ENCODE measurements around the gene MED13L. TPM values are rescaled to one million over a fixed set of nuclear protein-coding genes. Genes with fewer than 3 reads are reported as not detected.

The MED13L gene
- total RNA-seq, 2 experiments from 2014 or later, result 25.7 to 40.1 TPM

GRCh38 chr12:116200812-116201211 lies 76.7 kb downstream of the MED13L start:
- H3K4me3 ChIP-seq (ENCODE audit: low read depth, low read length, poor library complexity, severe bottlenecking), result no peak overlapping the region
- H3K9me3 ChIP-seq (ENCODE audit: low read length), result no peaks in the 10 kb centered on the region
- DNase-seq (ENCODE audit: low spot score), result no peak
- no peak overlapping the region for H2AFZ ChIP-seq (ENCODE audit: low read length)
- H3K27ac ChIP-seq (ENCODE audit: low read depth, low read length, poor library complexity, severe bottlenecking), result no peak overlapping the region
- POLR2A ChIA-PET, result no interaction called here
- H3K4me1 ChIP-seq (ENCODE audit: insufficient read depth, low read length, poor library complexity, severe bottlenecking), result peaks cover 6% of the 10 kb centered on the region
- no peaks in the 10 kb centered on the region for H3K9me2 ChIP-seq (ENCODE audit: insufficient read depth, low read length)
- H3K79me2 ChIP-seq (ENCODE audit: insufficient read depth, low read depth, low read length), result no peaks in the 10 kb centered on the region
- intact Hi-C loops (cut with micrococcal nuclease; ENCODE audit: unreplicated experiment), result no loop called here
- CTCF ChIA-PET (ENCODE audit: unreplicated experiment), result no interaction called here
- no peaks in the 10 kb centered on the region for H3K36me3 ChIP-seq (ENCODE audit: insufficient read depth, low read length)
- BruUV-seq (replicated peaks), result no TSS peak
- TF ChIP-seq EZH2phosphoT487 (IDR thresholded peaks at IDR 0.05; ENCODE audit: borderline replicate concordance, low read depth, low read length) (no peak), CTCF (conservative IDR thresholded peaks at IDR 0.05; ENCODE audit: low read length) (no peak)
- H4K20me1 ChIP-seq (ENCODE audit: insufficient read depth, low read length), result peaks cover 3% of the 10 kb centered on the region
- no peak overlapping the region for H3K4me2 ChIP-seq (ENCODE audit: low read length)

- Histone ChIP-seq H4K20me1 (ENCODE audit: insufficient read depth, low read length) (peaks cover 3% of the 10 kb centered on the region), H3K27ac (ENCODE audit: low read depth, low read length, poor library complexity, severe bottlenecking) (no peak overlapping the region), H3K9me2 (ENCODE audit: insufficient read depth, low read length) (no peaks in the 10 kb centered on the region), H3K4me1 (ENCODE audit: insufficient read depth, low read length, poor library complexity, severe bottlenecking) (peaks cover 21% of the 10 kb centered on the region), H3K4me3 (ENCODE audit: low read depth, low read length, poor library complexity, severe bottlenecking) (no peak overlapping the region), H3K9me3 (ENCODE audit: low read length) (no peaks in the 10 kb centered on the region), H3K4me2 (ENCODE audit: low read length) (no peak overlapping the region), H3K36me3 (ENCODE audit: insufficient read depth, low read length) (no peaks in the 10 kb centered on the region), H3K79me2 (ENCODE audit: insufficient read depth, low read depth, low read length) (no peaks in the 10 kb centered on the region), H2AFZ (ENCODE audit: low read length) (no peak overlapping the region)
- TF ChIP-seq CTCF (conservative IDR thresholded peaks at IDR 0.05; ENCODE audit: low read length) (no peak), EZH2phosphoT487 (IDR thresholded peaks at IDR 0.05; ENCODE audit: borderline replicate concordance, low read depth, low read length) (no peak)
- CTCF ChIA-PET (ENCODE audit: unreplicated experiment), result no interaction called here
- POLR2A ChIA-PET, result no interaction called here
- no TSS peak for BruUV-seq (replicated peaks)
- DNase-seq (ENCODE audit: low spot score), result no peak
- intact Hi-C loops (cut with micrococcal nuclease; ENCODE audit: unreplicated experiment), result no loop called here
These were observed 78.3 kb downstream of the MED13L start for GRCh38 chr12:116199160-116199706.

DNA sequence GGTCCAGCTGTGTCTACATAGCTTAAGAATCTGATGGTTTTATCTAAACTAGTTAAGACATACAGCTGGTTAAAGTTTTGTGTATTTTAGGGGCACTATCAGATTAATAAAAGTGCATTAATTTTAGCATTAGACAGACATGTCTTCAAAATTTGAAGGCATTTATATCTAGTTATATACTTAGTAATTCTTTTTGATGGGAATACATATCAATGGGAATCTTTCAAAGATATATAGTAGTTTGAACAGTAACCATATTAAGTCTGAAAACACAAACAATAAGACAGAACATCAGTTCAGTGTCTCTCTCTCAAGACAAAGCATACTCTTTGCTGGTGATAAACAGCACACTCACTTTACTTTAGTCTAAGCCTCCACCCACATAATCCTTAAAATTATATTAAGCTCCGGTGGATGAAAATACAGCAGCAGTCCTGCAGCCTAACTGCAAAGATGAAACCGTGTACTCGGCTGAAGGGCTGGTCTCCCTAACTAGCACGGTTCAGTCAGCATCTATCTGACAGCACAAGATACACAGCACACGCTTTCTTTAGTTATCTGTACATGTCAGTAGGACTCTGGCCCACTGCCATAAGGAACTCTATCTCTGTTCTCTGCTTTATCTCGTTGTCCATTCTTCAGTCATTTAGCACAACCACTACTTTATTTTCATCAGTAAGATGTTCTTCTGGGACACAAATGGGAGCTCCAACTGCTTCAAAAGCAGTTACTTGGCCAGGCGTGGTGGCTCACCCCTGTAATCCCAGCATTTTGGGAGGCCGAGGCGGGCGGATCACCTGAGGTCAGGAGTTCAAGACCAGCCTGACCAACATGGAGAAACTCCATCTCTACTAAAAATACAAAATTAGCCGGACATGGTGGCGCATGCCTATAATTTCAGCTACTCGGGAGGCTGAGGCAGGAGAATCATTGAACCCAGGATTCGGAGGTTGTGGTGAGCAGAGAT lies 80.5 kb downstream of the MED13L start:
- H3K79me2 ChIP-seq (ENCODE audit: insufficient read depth, low read depth, low read length), result no peaks in the 10 kb centered on the region
- no peaks in the 10 kb centered on the region for H3K9me3 ChIP-seq (ENCODE audit: low read length)
- H3K4me1 ChIP-seq (ENCODE audit: insufficient read depth, low read length, poor library complexity, severe bottlenecking), result peaks cover 21% of the 10 kb centered on the region
- peaks cover 3% of the 10 kb centered on the region for H4K20me1 ChIP-seq (ENCODE audit: insufficient read depth, low read length)
- no peaks in the 10 kb centered on the region for H3K9me2 ChIP-seq (ENCODE audit: insufficient read depth, low read length)
- POLR2A ChIA-PET, result interaction anchor here (0.6 to 0.7 kb wide), 3 partner anchors 14 to 122 kb away, joined by 3 to 4 read pairs (median 3); no protein-coding TSS in a partner anchor
- no peak overlapping the region for H3K27ac ChIP-seq (ENCODE audit: low read depth, low read length, poor library complexity, severe bottlenecking)
- no peaks in the 10 kb centered on the region for H3K36me3 ChIP-seq (ENCODE audit: insufficient read depth, low read length)
- intact Hi-C loops (cut with micrococcal nuclease; ENCODE audit: unreplicated experiment), result no loop called here
- no peak for TF ChIP-seq EZH2phosphoT487 (IDR thresholded peaks at IDR 0.05; ENCODE audit: borderline replicate concordance, low read depth, low read length)
- TF ChIP-seq CTCF (conservative IDR thresholded peaks at IDR 0.05; ENCODE audit: low read length), result no peak
- H3K4me2 ChIP-seq (ENCODE audit: low read length), result no peak overlapping the region
- no peak overlapping the region for H3K4me3 ChIP-seq (ENCODE audit: low read depth, low read length, poor library complexity, severe bottlenecking)
- no peak overlapping the region for H2AFZ ChIP-seq (ENCODE audit: low read length)
- DNase-seq (ENCODE audit: low spot score), result no peak
- BruUV-seq (replicated peaks), result no TSS peak
- CTCF ChIA-PET (ENCODE audit: unreplicated experiment), result no interaction called here

Data from OCI-LY7 (cell line).